Measurements from ENCODE around the gene SHD. TPM values are rescaled to one million over a fixed set of nuclear protein-coding genes. Genes with fewer than 3 reads are reported as not detected.

Gene SHD
- total and polyA plus RNA-seq, 9 of the 15 experiments (the other 6 are each of a cell fraction or from before 2014, with no cell fraction given), result 0.05 to 0.62 (median 0.15) TPM; not detected in 5

GRCh38 chr19:4233282-4233853, 45.7 kb upstream of the SHD start (continued):
- TF ChIP-seq XRCC4 (IDR thresholded peaks at IDR 0.05; ENCODE audit: extremely low read depth, insufficient read depth, insufficient read length) (no peak), MTA1 (IDR thresholded peaks at IDR 0.05; ENCODE audit: borderline replicate concordance) (peak; percentile 59; the same call in 1 of the 2 replicates), PML (IDR thresholded peaks at IDR 0.05; ENCODE audit: low read length) (no peak), U2AF2 (optimal IDR thresholded peaks at IDR 0.05; ENCODE audit: low read depth, low read length) (no peak), HDAC1 (IDR thresholded peaks at IDR 0.05) (peak; percentile 90 to 95; a peak in 3 of 4 replicates), RFX7 (CRISPR knock-in tag; IDR thresholded peaks at IDR 0.05) (no peak), FOXP4 (CRISPR knock-in tag; IDR thresholded peaks at IDR 0.05; ENCODE audit: borderline replicate concordance) (no peak), ZNF280B (CRISPR knock-in tag; IDR thresholded peaks at IDR 0.05) (no peak), PHF8 (IDR thresholded peaks at IDR 0.05; ENCODE audit: borderline replicate concordance, low read length) (no peak; the same call in 1 of the 2 replicates), DMBX1 (CRISPR knock-in tag; IDR thresholded peaks at IDR 0.05; ENCODE audit: borderline replicate concordance) (peak; percentile 62; the same call in 1 of the 2 replicates), HMGN3 (IDR thresholded peaks at IDR 0.05; ENCODE audit: borderline replicate concordance, extremely low read depth, insufficient read length, low read depth, low read length) (no peak), GMEB1 (CRISPR knock-in tag; IDR thresholded peaks at IDR 0.05) (no peak), BCL6 (CRISPR knock-in tag; IDR thresholded peaks at IDR 0.05) (no peak), SMARCA4 (IDR thresholded peaks at IDR 0.05) (0 out of 2 replicates have a peak, but pooled peaks have one; percentile 28), ZBTB9 (CRISPR knock-in tag; IDR thresholded peaks at IDR 0.05) (no peak), TFAP4 (CRISPR knock-in tag; IDR thresholded peaks at IDR 0.05; ENCODE audit: borderline replicate concordance) (no peak; the same call in 1 of the 2 replicates), ZFP1 (CRISPR knock-in tag; IDR thresholded peaks at IDR 0.05) (no peak), TBP (optimal IDR thresholded peaks at IDR 0.05; ENCODE audit: low read depth, low read length) (no peak), RBM25 (IDR thresholded peaks at IDR 0.05; ENCODE audit: low read depth, low read length, severe bottlenecking) (peak; percentile 97)
